OCI-M2 (cell line): Measurements from ENCODE around the gene TNP1.

Experiments used
- DNase-seq: peaks from one replicate; lab custom pipeline; 2025; ENCODE audit not compliant: unreplicated experiment; lab: John Stamatoyannopoulos, UW

Gene TNP1

DNA sequence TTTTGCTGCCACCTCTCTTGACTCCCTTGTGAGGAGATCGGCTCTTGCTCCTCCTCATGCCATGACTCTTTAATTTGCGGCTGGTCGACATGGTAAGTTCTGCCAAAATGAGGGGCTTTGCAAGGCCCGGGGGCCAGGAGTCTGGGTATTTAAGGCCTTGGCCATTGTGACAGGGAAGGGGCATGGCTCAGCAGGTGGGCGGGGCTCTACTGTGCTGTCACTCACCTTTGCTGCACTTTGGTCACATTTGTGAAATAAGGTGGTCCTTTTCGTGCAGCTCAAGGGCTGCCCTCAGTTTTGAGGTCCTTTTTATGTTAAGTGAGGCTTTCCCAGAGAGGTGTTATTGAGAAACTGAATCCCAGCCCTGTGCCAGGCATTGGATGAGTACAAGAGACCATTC, at the start of gene TNP1:
Gene TNP1, minus strand, starts transcription at position 121 of the 400 bp plus-strand sequence. Its CDS starts 30 bp downstream, at position 91.
- DNase-seq = no peak

DNA sequence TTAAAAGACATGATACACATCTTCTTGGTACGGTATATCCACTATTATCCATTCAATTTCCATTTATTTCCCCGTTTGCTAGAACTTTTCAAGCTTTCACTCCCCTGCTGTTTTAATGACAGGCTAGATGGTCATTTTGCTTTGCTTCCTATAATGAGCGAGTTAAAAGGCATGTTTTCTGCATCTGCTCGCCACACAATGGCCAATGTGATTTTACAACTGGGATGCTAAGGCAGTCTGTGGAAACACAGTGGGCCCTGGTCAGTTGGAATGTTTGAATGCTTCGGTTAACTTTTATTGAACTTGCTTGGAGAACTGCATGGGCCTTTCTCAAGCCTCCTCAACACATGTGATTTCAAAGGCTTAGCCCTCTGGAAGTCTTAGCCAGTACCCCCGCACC, 48.4 kb upstream of the TNP1 start:
- no peak for DNase-seq

DNA sequence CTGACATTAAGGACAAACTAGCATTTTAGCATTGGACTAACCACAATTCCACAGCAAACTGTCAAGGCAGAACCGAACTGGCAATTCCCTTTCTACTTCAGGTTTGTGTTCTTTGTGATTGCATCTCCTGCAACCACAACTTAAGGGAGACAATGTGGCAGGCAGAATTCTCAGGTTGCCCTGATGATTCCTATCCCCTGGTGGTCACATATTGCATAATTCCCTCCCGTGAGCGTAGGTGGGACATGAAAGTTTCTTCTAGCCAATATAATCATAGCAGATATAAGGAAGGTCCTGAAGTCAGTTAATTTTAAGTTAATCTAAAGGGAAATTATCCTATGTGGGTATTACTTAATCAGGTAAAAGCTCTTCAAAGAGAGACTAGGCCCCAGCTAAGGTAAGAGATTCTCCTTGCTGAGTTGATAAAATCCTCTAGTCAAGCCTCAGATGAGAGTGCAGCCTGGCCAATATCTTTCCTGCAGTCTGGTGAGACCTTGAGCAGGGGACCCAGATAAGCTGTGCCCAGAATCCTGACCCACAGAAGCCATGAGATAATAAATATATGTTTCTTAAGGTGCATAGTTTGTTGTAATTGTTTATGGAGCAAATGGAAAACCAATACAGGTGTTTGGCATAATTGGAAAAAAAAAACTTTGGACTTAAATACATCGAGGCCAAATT, 45.9 kb upstream of the TNP1 start:
- DNase-seq = no peak

- DNase-seq = no peak
Measured at GRCh38 chr2:216904974-216905373, 45.1 kb upstream of the TNP1 start.

DNA sequence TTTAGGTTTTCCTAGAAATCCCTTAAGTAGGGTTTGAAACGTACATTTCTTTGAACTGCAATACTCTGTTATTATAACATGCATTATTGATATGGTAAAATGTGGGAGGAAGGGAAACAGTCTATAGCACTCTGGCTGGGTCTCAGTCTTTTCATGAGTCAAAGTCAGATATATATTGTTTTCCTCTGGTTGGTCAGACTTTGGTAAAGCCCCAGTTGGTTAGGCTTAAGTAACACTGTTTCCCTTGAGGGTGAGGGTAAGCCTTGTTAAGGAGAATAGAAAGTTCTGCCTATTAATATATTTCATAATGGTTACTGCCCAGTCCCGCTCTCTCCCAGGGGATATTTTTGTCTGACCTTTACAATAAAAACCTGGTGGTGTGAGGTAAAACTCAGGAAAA, 44.7 kb upstream of the TNP1 start:
- DNase-seq = no peak

GRCh38 chr2:216903470-216903869, 43.6 kb upstream of the TNP1 start:
- no peak for DNase-seq

DNA sequence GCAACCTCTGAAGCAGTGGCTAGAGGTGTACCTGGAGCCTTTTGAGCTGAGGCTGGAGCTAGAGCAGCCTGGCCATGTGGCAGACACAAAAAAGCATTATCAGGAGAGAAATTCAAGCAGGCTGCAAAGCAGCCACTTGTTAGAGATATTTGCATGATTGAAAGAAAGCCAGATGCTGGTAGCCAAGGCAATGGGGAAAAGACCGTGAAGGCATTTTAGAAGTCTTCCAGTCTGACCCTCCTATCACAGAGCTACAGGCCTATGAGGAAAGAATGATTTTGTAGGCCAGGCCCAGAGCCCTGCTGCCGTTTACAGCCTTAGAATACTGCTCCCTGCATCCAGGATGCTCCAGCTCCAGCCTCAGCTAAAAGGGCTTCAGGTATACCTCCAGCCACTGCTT, 41.4 kb upstream of the TNP1 start:
- DNase-seq = no peak

GRCh38 chr2:216900406-216900805, 40.5 kb upstream of the TNP1 start:
- no peak for DNase-seq

GRCh38 chr2:216897561-216898203, 37.8 kb upstream of the TNP1 start:
- DNase-seq = no peak

DNA sequence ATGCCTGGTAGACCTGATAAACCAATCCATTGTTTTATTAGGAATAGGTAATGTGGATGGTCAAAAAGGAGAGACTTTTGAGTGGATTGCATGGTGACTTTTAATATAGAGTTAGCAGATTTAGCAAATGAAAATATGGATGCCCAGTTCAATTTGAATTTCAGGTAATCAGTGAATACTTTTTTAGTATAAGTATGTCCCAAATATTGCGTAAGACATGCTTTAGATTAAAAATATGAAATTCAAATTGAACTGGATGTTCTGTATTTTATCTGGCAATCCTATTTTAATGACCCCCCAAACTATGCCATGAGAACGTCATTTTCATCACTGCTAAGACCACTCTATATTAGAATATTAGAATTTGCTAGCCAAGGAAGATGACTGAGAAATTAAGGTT, 30.3 kb upstream of the TNP1 start:
- no peak for DNase-seq

DNA sequence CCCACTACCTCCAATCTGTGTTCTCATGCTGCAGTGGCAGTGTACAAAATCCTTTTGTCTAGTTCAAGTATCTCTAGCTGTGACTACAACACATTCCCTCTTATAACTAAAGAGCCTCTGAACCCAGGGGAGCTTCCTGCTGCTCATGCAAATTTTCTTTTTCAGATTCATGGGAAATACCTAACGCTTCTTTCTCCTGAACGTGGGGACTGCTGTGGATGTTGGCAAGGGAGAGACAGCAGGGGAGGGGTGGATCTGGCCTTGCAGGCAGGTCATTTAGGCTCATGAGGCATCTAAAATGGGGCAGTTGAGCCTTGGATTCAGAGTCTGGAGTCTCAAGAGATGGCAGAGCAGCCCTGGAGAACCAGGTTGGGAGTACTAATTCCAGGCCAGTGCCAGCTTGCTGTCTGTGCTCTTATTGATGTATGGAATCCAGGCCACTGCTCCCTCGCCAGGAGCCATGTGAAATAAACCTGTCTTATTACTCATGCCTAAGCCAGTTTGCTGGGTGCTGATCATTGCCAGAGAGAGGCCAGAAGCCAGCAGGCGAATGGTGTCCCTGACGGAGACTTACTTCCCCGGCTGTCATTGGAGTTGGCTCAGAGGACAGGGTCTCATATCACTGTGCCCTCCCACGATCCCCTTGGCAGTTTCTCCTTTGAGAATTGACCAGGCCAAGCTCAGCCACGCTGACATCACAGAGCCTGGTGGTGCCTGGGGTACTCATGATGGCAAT, 29.2 kb upstream of the TNP1 start:
- no peak for DNase-seq

DNA sequence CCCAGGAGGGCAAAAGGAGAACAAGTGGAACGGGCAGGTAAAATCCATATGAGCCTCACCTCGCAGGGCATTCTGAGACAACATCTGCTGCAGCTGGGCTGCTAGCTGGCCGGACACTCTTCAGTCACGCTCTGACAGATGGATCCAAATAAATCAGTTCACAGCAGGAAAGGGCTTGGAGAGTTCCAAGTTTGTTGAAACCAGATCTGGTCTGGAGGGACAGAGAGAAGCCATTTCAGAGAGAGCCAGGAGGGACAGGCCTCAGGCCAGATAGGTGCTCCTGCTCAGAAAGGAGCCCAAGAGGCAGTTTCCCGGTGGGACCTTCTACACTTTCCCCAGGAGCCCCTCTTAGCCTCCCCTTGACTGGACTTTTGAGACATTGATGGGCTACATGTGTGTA, 28.2 kb upstream of the TNP1 start:
- DNase-seq = no peak

GRCh38 chr2:216887138-216887537, 27.3 kb upstream of the TNP1 start:
- no peak for DNase-seq

GRCh38 chr2:216885117-216885553, 25.3 kb upstream of the TNP1 start:
- no peak for DNase-seq

DNA sequence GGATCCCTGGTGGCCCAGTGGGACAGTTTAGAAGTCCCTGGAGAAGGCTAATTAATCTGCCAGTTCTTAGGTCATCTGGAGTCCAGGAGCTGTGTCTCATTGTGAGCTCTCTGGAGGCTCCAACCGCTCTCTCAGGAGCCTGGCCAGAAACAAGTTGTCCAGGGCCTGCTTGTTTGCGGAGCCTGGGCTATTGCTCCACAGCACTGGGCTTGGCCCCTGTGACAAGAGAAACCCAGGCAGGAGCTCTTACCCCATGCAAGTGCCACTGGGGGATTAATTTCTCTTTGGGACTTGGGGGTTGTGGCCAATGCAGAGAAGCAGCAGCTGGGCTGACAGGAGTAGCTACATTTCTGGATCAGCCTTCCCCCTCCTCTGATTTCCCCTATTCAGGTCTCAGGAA, 24.5 kb upstream of the TNP1 start:
- no peak for DNase-seq

DNA sequence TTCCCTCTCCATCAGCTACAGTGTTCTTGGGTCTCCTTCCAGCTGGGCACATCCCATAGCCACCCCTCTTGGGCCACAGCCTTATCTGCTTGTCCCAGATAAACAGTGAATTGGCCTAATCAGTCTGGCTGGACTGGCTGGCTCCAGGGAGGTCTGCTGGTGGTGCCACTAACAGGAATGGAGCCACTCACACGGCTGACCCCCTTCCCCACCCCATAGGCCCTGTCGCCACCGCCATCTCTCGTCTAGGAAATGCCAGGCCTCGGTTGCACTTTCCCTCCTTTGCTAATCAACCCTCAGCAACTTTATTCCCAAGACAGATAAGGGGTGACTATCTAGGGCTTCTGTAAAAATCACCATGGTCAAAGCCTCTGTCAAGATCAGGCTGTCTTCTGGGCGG, 23.0 kb upstream of the TNP1 start:
- DNase-seq = no peak

DNA sequence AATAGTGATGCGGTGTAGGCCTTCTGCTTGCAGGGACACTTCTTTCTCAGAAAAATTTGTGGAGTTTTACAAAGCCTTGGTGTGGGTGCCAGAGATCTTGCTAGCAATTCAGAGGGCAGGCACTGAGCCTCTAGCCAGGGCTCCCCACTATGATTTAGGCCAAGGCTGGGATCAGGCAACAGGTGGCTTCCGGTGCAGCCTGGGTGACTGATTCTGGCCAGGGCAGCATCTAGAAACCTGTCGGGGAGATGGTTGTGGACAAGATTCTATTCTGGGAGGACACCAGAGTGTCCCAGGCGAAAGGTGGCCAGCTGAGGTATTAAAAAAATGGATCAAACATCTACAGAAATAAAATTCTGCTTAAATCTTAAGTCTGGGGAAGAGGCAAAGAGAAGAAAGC, 21.5 kb upstream of the TNP1 start:
- no peak for DNase-seq

- DNase-seq = no peak
Measured at GRCh38 chr2:216880509-216881184, 20.8 kb upstream of the TNP1 start.

DNA sequence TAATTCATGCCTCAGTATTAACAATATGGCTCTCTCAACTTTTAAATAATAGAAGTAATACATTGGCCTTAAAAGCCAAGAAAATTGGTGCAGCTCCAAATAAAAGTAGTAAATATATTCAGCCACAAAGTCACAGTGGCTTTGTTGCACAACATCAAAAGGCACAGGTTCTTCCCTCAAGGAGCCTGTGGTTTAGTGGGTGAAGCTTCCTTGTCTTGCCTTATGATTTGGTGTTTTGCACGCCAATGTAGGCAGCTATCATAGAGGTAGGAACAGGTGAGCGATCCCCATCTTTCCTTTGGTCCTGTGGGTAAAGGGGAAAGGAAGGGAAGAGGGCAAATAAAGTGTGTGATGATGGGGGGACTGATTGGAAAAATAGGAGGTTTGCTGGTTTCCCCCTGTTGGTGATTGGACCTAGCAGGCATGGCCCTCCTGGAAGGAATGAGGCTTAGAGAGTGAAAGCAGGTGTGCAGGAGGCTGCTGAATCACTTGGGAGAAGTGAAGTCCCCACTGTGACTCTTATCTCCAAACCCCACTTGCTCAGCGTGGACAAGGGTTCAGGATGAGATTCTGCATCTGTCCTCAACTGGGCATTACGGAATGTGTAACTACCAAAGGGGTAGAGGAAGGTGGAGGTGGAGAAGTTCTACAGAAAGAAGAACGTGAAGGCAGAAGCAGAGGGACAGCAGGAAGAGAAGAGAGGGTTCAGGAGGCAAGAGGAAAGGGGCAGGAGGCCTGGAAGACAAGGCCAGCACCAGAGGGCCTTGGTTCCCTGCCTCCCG, 20.1 kb upstream of the TNP1 start:
- no peak for DNase-seq

GRCh38 chr2:216878072-216878471, 18.2 kb upstream of the TNP1 start:
- no peak for DNase-seq

GRCh38 chr2:216877085-216877484, 17.2 kb upstream of the TNP1 start:
- DNase-seq = no peak
